GM19438 (cell line): ENCODE measurements around the gene WFDC1.

Experiments
- ATAC-seq: cut with Tn5 transposase; IDR thresholded peaks from one replicate; pipeline ENCODE4 v1.9.1; 2021; ENCODE audit warnings: low read depth; ENCODE audit not compliant: unreplicated experiment

Gene WFDC1

DNA sequence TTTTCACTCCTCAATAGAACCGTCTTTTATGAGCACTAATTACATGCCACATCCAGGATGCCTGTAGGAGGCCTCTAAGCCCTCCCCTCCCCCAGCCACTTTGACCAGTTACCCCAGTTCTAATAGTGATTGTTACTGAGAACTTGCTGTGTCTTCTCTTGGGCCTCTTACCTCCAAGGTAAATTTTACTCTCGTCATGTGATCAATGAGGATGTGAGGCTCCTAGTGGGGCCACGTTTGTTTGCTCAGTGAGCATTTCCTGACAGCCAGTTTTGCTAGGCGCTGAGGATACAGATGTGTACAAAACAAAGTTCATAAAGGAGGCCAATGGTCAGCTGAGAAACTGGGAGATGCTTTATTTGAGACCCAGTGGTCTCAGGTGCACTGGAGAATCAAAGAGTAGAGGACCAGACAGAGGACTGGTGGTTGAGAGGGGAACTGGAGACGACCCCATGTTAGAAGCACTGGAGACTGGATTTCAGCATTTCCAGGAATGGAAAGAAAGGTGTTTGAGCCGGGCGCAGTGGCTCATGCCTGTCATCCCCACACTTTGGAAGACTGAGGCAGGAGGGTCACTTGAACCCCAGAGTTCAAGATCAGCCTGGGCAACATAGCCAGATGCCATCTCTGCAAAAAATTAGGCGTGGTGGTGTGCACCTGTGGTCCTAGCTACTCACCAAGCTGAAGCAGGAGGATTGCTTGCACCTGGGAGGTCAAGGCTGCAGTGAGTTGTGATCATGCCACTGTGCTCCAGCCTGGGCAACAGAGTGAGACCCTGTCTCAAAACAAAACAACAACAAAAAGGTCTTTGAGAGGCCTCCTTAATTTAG, 76.3 kb downstream of the WFDC1 start:
- ATAC-seq, result no peak

DNA sequence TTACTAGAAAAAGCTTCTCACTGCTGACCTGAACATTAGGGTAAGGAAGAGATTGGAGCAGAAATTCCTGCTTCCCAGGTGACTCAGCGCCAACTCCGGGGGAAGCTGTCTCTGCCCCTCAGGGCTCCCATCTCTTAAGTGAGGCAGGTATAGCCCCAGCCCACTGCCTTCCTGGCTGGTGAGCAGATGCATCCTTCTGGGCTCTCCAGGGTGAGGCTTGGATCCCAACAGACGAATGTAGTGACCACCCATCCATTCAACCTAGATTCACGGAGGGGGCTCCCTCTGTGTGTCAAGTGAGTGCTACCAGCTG, 76.8 kb downstream of the WFDC1 start:
- no peak for ATAC-seq

GRCh38 chr16:84373907-84374489, 79.3 kb downstream of the WFDC1 start:
- ATAC-seq, result no peak

- no peak for ATAC-seq
These were observed 83.4 kb downstream of the WFDC1 start for GRCh38 chr16:84378099-84378498.

- no peak for ATAC-seq
These were observed 83.9 kb downstream of the WFDC1 start for GRCh38 chr16:84378567-84378966.

DNA sequence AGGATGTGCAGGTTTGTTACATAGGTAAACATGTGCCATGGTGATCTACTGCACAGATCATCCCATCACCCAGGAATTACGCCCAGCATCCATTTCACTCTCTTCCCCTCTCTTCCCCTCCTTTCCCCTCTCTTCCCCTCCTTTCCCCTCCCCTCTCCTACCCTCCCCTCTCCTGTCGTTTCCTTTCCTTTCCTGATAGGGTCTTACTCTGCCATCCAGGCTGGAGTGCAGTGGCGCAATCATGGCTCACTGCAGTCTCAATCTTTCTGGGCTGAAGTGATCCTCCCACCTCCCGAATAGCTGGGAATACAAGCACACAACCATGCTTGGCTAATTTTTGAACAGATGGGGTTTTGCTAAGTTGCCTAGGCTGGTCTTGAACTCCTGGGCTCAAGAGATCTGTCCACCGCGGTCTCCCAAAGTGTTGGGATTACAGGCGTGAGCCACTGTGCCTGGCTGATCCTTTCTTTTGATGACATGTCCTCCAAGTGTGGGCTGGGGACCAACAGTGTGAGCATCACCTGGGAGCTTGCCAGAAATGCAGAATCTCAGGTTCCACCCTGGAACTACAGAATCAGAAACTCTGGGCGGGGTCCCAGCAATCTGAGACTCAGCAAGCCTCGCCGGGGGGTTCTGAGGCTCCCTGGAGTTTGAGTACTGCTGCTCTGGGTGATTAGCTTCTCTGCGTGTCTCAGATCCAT, 84.5 kb downstream of the WFDC1 start:
- ATAC-seq, result no peak
